T-cell (primary cell): ENCODE data around the gene VPS13D. TPM values are rescaled to one million over a fixed set of nuclear protein-coding genes. Genes with fewer than 3 reads are reported as not detected.

Experiments used
- ATAC-seq, 4 experiments: fragments of 200-7000 bp in 3 of 4; fragments of 150-1000 bp in 1 of 4; cut with Tn5 transposase; replicated peaks in 1 of 4; 1 replicate in 3 of 4; 2 replicates in 1 of 4; pipeline ENCODE4 v1.10.0; 2021; ENCODE audit warnings: moderate library complexity in 3 of 4, mild to moderate bottlenecking in 2 of 4, moderate number of reproducible peaks in 1 of 4
- CTCF ChIA-PET, 2 donors: fragments of 300-600 bp; sonication (Branson Sonifier 250); formaldehyde crosslinking; loops; one replicate each; lab custom pipeline; 2022; ENCODE audit warnings: antibody characterized with exemption in 2 of 2; lab: Charles Lee
- POLR2A ChIA-PET, 2 donors: fragments of 300-600 bp; sonication (Branson Sonifier 250); formaldehyde crosslinking; loops; one replicate each; lab custom pipeline; 2022; ENCODE audit warnings: antibody characterized with exemption in 2 of 2; lab: Charles Lee
- DNase-seq, 35 experiments: peaks; one replicate each; pipeline versions ENCODE4 v3.0.0 to v3.0.0-alpha.2; 2013 to 2023
- H3K27ac ChIP-seq: one replicate; pipeline ENCODE4 v1.5.1; 2013; ENCODE audit warnings: low read length
- H3K27me3 ChIP-seq, 2 experiments: replicated peaks in 1 of 2; 1 replicate in 1 of 2; 2 replicates in 1 of 2; pipeline versions ENCODE4 v1.6.1 to v1.7.0; 2013; ENCODE audit warnings: low read length in 1 of 2, mixed read lengths in 1 of 2; ENCODE audit not compliant: control insufficient read depth in 2 of 2, insufficient read depth in 2 of 2; ENCODE audit errors: extremely low read depth in 1 of 2
- H3K36me3 ChIP-seq, 2 donors: 1 replicate in 1 of 2; 2 replicates in 1 of 2; pipeline versions ENCODE4 v1.6.1 to v1.7.0; 2013; ENCODE audit warnings: low read length in 1 of 2; ENCODE audit not compliant: control insufficient read depth in 2 of 2, insufficient read depth in 1 of 2; ENCODE audit errors: extremely low read depth in 1 of 2
- H3K4me1 ChIP-seq, 2 experiments: 1 replicate in 1 of 2; 2 replicates in 1 of 2; pipeline versions ENCODE4 v1.6.1 to v1.7.0; 2013; ENCODE audit warnings: low read length in 2 of 2, mixed read lengths in 1 of 2; ENCODE audit not compliant: insufficient read depth in 2 of 2, control insufficient read depth in 1 of 2; ENCODE audit errors: extremely low read depth in 1 of 2
- H3K4me3 ChIP-seq, 2 donors: 1 replicate in 1 of 2; 2 replicates in 1 of 2; pipeline versions ENCODE4 v1.5.1 to v1.7.0; 2013; ENCODE audit warnings: mild to moderate bottlenecking in 2 of 2, low read length in 1 of 2, moderate library complexity in 1 of 2; ENCODE audit not compliant: control insufficient read depth in 1 of 2; ENCODE audit errors: extremely low read depth in 1 of 2
- H3K9me3 ChIP-seq: 2 replicates; pipeline ENCODE4 v1.7.0; 2013
- H3K27ac Mint-ChIP-seq, 2 donors: one replicate each; pipeline ENCODE4 v1.8.0; 2020 to 2021; ENCODE audit warnings: mild to moderate bottlenecking in 2 of 2, mixed read lengths in 2 of 2
- H3K27me3 Mint-ChIP-seq, 2 donors: one replicate each; pipeline ENCODE4 v1.8.0; 2021 to 2022; ENCODE audit warnings: mixed read lengths in 2 of 2
- H3K36me3 Mint-ChIP-seq: one replicate; pipeline ENCODE4 v1.8.0; 2021; ENCODE audit warnings: mixed read lengths
- H3K4me1 Mint-ChIP-seq, 3 donors: one replicate each; pipeline ENCODE4 v1.8.0; 2020 to 2022; ENCODE audit warnings: mixed read lengths in 3 of 3, mild to moderate bottlenecking in 1 of 3
- H3K4me3 Mint-ChIP-seq, 3 donors: one replicate each; pipeline ENCODE4 v1.8.0; 2020 to 2022; ENCODE audit warnings: mild to moderate bottlenecking in 3 of 3, mixed read lengths in 3 of 3, moderate library complexity in 3 of 3
- H3K9me3 Mint-ChIP-seq, 3 donors: one replicate each; pipeline ENCODE4 v1.8.0; 2020 to 2022; ENCODE audit warnings: mixed read lengths in 3 of 3
- whole genome bisulfite sequencing: methylation state at CpG from one replicate; pipeline ENCODE4 v1.1.5; 2013; ENCODE audit warnings: missing lambda C conversion rate; ENCODE audit not compliant: insufficient coverage; 5-methylcytosine and 5-hydroxymethylcytosine counted together
- total RNA-seq, 35 experiments: library from RNA in 6 of 35; stranded (reverse) in 6 of 35; fragments of 120-200 nt in 1 of 35; gene quantifications; one replicate each; pipeline versions ENCODE4 v1.2.1 to v1.2.4 and lab custom pipeline; 2013 to 2026

The VPS13D gene
- total RNA-seq, 5 donors from 2014 or later (not counting 1 experiment from before 2014, with no cell fraction given): 73.5 to 85.9 (median 75.8) TPM

GRCh38 chr1:12335815-12336214 is 106.0 kb downstream of the VPS13D start:
- Histone ChIP-seq H3K9me3 (no peaks in the 10 kb centered on the region), H3K4me1 (peaks cover 5 to 13% of the 10 kb centered on the region in 2 experiments), H3K27ac (no peak overlapping the region), H3K4me3 (no peak overlapping the region), H3K36me3 (peaks cover 11 to 74% of the 10 kb centered on the region in 2 donors), H3K27me3 (no peaks in the 10 kb centered on the region)
- peaks cover 58% of the 10 kb centered on the region for H3K36me3 Mint-ChIP-seq
- no peak overlapping the region for H3K27ac Mint-ChIP-seq
- WGBS: no CpG with 5 or more reads among the region's 4 CpGs
- ATAC-seq: no peak
- H3K27me3 Mint-ChIP-seq: no peaks in the 10 kb centered on the region
- H3K9me3 Mint-ChIP-seq: no peaks in the 10 kb centered on the region
- ChIA-PET POLR2A (no interaction called here), CTCF (no interaction called here)
- H3K4me3 Mint-ChIP-seq: no peak overlapping the region
- peaks cover 14 to 17% (median 17%) of the 10 kb centered on the region in 3 donors for H3K4me1 Mint-ChIP-seq
- DNase-seq: no peak

- Mint-ChIP-seq H3K4me3 (no peak overlapping the region), H3K9me3 (no peaks in the 10 kb centered on the region), H3K4me1 (peaks cover 20 to 23% (median 23%) of the 10 kb centered on the region in 3 donors), H3K27me3 (no peaks in the 10 kb centered on the region), H3K36me3 (peaks cover 54% of the 10 kb centered on the region), H3K27ac (peak overlapping the region; percentile 18 to 29)
- H3K36me3 ChIP-seq: peaks cover 11 to 70% of the 10 kb centered on the region in 2 donors
- ChIA-PET POLR2A (interaction anchor here in 1 of 2 donors (0.6 kb wide), 1 partner anchor 195 kb away, joined by 3 read pairs; no protein-coding TSS in a partner anchor), CTCF (no interaction called here)
- peaks cover 6 to 16% of the 10 kb centered on the region in 2 experiments for H3K4me1 ChIP-seq
- DNase-seq (no peak), ATAC-seq (no peak)
- H3K4me3 ChIP-seq: no peak overlapping the region
- H3K27ac ChIP-seq: no peak overlapping the region
- no peaks in the 10 kb centered on the region for H3K9me3 ChIP-seq
- H3K27me3 ChIP-seq: no peaks in the 10 kb centered on the region
- WGBS: no CpG with 5 or more reads among the region's 1 CpG
These were observed 106.6 kb downstream of the VPS13D start for GRCh38 chr1:12336413-12336812.

GRCh38 chr1:12338017-12338416 is 108.2 kb downstream of the VPS13D start:
- Mint-ChIP-seq H3K9me3 (no peaks in the 10 kb centered on the region), H3K36me3 (peaks cover 57% of the 10 kb centered on the region), H3K4me3 (no peak overlapping the region), H3K27me3 (no peaks in the 10 kb centered on the region), H3K4me1 (peaks cover 33 to 37% (median 36%) of the 10 kb centered on the region in 3 donors), H3K27ac (peak overlapping the region in 1 of 2 donors; percentile 40)
- no peak for DNase-seq
- H3K4me3 ChIP-seq: no peak overlapping the region
- ChIA-PET POLR2A (no interaction called here), CTCF (no interaction called here)
- peaks cover 12 to 69% of the 10 kb centered on the region in 2 donors for H3K36me3 ChIP-seq
- no peaks in the 10 kb centered on the region for H3K9me3 ChIP-seq
- peaks cover 11 to 19% of the 10 kb centered on the region in 2 experiments for H3K4me1 ChIP-seq
- no peak for ATAC-seq
- no peaks in the 10 kb centered on the region for H3K27me3 ChIP-seq
- 100% methylated on average over 1 of the region's 4 CpGs for WGBS
- no peak overlapping the region for H3K27ac ChIP-seq

- CTCF ChIA-PET: no interaction called here
- H3K27me3 ChIP-seq: no peaks in the 10 kb centered on the region
- no peak overlapping the region for H3K4me3 Mint-ChIP-seq
- no peak overlapping the region for H3K4me3 ChIP-seq
- peaks cover 6 to 61% of the 10 kb centered on the region in 2 donors for H3K36me3 ChIP-seq
- no peak overlapping the region for H3K27ac ChIP-seq
- no peaks in the 10 kb centered on the region for H3K9me3 ChIP-seq
- no peaks in the 10 kb centered on the region for H3K27me3 Mint-ChIP-seq
- H3K4me1 ChIP-seq: peaks cover 11 to 19% of the 10 kb centered on the region in 2 experiments
- POLR2A ChIA-PET: no interaction called here
- ATAC-seq: no peak
- no CpG with 5 or more reads among the region's 1 CpG for WGBS
- peaks cover 36 to 40% (median 40%) of the 10 kb centered on the region in 3 donors for H3K4me1 Mint-ChIP-seq
- peaks cover 52% of the 10 kb centered on the region for H3K36me3 Mint-ChIP-seq
- H3K9me3 Mint-ChIP-seq: no peaks in the 10 kb centered on the region
- DNase-seq: no peak
- no peak overlapping the region for H3K27ac Mint-ChIP-seq
These were observed 109.0 kb downstream of the VPS13D start for GRCh38 chr1:12338823-12339222.

- Histone ChIP-seq H3K36me3 (peaks cover 5 to 55% of the 10 kb centered on the region in 2 donors), H3K27me3 (no peaks in the 10 kb centered on the region), H3K4me1 (peaks cover 13 to 23% of the 10 kb centered on the region in 2 experiments), H3K27ac (no peak overlapping the region), H3K4me3 (no peak overlapping the region), H3K9me3 (no peaks in the 10 kb centered on the region)
- H3K27me3 Mint-ChIP-seq: no peaks in the 10 kb centered on the region
- WGBS: 100% methylated on average over 3 of the region's 3 CpGs
- CTCF ChIA-PET: no interaction called here
- POLR2A ChIA-PET: interaction anchor here in 1 of 2 donors (0.6 kb wide), 1 partner anchor 26 kb away, joined by 4 read pairs; no protein-coding TSS in a partner anchor
- H3K36me3 Mint-ChIP-seq: peaks cover 47% of the 10 kb centered on the region
- ATAC-seq: no peak
- DNase-seq: no peak
- no peak overlapping the region for H3K4me3 Mint-ChIP-seq
- peaks cover 41 to 46% (median 44%) of the 10 kb centered on the region in 3 donors for H3K4me1 Mint-ChIP-seq
- H3K9me3 Mint-ChIP-seq: no peaks in the 10 kb centered on the region
- H3K27ac Mint-ChIP-seq: peak overlapping the region in 1 of 2 donors; percentile 76
These were observed 109.6 kb downstream of the VPS13D start for GRCh38 chr1:12339396-12339795.

- no peak overlapping the region for H3K4me3 Mint-ChIP-seq
- DNase-seq (no peak), ATAC-seq (no peak)
- ChIA-PET POLR2A (interaction anchor here in 1 of 2 donors (0.5 to 0.6 kb wide), 2 partner anchors 26 to 267 kb away, joined by 4 read pairs; no protein-coding TSS in a partner anchor), CTCF (no interaction called here)
- H3K27ac ChIP-seq: no peak overlapping the region
- H3K9me3 ChIP-seq: no peaks in the 10 kb centered on the region
- WGBS: 67% methylated on average over 1 of the region's 4 CpGs
- peak overlapping the region; percentile 37 to 76 for H3K27ac Mint-ChIP-seq
- H3K4me1 ChIP-seq: peaks cover 19 to 29% of the 10 kb centered on the region in 2 experiments
- no peak overlapping the region for H3K4me3 ChIP-seq
- H3K9me3 Mint-ChIP-seq: no peaks in the 10 kb centered on the region
- H3K4me1 Mint-ChIP-seq: peaks cover 47 to 52% (median 50%) of the 10 kb centered on the region in 3 donors
- H3K27me3 ChIP-seq: no peaks in the 10 kb centered on the region
- no peaks in the 10 kb centered on the region for H3K27me3 Mint-ChIP-seq
- peaks cover 2 to 49% of the 10 kb centered on the region in 2 donors for H3K36me3 ChIP-seq
- peaks cover 42% of the 10 kb centered on the region for H3K36me3 Mint-ChIP-seq
These were observed 110.1 kb downstream of the VPS13D start for GRCh38 chr1:12339811-12340543.
